DMS114 treated with DMSO at 0.1 percent for 48 hours (cell line): Measurements from ENCODE around the gene TRPC1.
A peak's percentile ranks its signal among the peaks of the same experiment; 100 is the strongest.
"Not testable (repeated sequence)": the region's sequence is repeated elsewhere in the genome, so short reads cannot be mapped to it uniquely, and the experiment has no call there.

ENCODE experiments used
- DNase-seq: peaks from one replicate; lab custom pipeline; 2025; ENCODE audit not compliant: unreplicated experiment; lab: John Stamatoyannopoulos, UW

Gene TRPC1

DNA sequence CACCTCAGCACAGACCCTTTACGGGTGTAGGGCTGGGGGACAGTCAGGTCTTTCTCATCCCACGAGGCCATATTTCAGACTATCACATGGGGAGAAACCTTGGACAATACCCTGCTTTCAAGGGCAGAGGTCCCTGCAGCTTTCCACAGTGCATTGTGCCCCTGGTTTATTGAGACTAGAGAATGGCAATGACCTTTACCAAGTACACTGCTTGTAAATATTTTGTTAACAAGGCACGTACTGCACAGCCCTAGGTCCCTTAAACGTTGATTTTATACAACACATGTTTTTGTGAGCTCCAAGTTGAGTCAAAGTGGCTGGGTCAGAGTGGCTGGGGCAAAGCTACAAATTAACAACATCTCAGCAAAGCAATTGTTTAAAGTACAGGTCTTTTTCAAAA is 28.8 kb downstream of the TRPC1 start:
- not testable (repeated sequence) for DNase-seq

DNA sequence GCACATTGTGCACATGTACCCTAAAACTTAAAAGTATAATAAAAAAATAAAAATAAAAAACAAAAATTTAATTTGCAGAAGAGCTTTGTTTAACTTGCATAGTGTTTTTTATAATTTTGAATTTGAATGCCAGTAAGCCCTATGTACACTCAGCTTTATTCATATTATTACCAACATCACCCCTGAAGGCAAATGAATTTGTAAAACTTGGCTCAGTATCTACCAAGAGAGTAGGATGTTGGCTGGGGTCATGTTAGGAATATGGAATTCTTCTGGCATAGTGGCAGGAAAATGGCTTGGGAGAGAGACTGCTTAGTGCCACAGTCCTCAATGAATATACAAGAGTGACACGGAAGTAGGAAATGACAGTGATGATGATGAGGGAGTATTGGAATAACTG is 30.7 kb downstream of the TRPC1 start:
- DNase-seq = no peak

GRCh38 chr3:142768338-142768737 is 44.5 kb downstream of the TRPC1 start:
- no peak for DNase-seq

GRCh38 chr3:142777927-142778326 is 54.1 kb downstream of the TRPC1 start:
- no peak for DNase-seq

DNA sequence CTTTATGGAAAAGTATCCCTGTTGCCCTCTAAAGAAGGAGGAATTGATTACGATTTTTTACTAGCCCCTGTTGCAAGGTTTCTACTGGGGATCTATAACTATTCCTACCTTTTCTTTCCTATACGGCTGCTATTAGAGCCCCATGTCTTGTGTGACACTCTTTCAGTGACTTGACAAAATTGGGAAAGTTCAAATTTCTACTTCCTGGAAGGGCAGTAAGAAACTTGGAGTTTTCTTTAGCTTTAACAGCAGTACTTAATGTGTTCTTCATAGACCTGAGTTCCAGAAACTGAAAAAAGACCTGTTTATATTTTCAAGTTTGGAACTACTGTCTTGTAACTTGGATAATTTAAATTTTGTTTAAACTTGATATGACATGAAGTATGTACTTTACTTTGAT is 54.7 kb downstream of the TRPC1 start:
- no peak for DNase-seq

GRCh38 chr3:142779591-142779990 is 55.8 kb downstream of the TRPC1 start:
- DNase-seq = no peak

- no peak for DNase-seq
Measured at GRCh38 chr3:142782616-142783015, 58.8 kb downstream of the TRPC1 start.

DNA sequence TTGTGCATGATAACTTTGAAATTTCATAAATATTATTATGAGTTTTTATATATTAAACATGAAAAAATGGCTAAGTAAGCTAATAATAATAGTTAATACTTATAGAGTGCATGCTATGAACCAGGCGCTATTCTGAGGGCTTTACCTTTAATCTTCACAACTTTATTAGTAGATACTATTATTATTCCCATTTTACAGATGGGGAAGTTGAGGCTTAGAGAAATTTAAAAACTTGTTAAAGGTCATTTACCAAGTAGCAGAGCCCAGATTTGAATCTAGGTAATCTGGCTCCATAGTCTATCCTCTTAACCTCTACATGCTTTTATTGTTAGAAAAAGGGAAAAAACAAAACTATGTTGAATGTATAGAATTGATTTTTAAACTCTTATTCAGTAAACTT is 60.4 kb downstream of the TRPC1 start:
- DNase-seq = no peak

- no peak for DNase-seq
Measured at GRCh38 chr3:142785996-142786395, 62.2 kb downstream of the TRPC1 start.

GRCh38 chr3:142787719-142788118 is 63.9 kb downstream of the TRPC1 start:
- no peak for DNase-seq

GRCh38 chr3:142794508-142794907 is 70.7 kb downstream of the TRPC1 start:
- DNase-seq = no peak

GRCh38 chr3:142795332-142795731 is 71.5 kb downstream of the TRPC1 start:
- DNase-seq = no peak

DNA sequence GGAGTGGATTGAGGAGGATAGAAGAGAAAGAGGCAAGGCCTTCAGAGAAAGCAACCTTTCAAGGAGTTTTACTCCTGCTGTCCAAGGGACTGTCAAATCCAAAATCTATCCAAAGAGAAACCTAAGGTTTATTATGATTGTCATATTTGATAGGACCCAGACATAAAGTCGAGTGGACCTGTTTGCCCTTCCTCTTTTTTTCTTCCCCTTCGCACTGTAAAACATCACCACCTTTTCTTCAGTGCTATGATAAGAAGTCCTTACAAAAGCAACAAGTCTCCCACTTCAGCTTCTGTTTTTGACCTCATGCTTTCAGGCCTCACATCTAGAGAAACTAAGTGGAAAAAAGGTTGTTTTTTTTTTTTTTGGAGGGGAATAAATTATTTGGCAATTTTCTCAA is 73.0 kb downstream of the TRPC1 start:
- DNase-seq = no peak

- no peak for DNase-seq
Measured at GRCh38 chr3:142801746-142802145, 77.9 kb downstream of the TRPC1 start.

DNA sequence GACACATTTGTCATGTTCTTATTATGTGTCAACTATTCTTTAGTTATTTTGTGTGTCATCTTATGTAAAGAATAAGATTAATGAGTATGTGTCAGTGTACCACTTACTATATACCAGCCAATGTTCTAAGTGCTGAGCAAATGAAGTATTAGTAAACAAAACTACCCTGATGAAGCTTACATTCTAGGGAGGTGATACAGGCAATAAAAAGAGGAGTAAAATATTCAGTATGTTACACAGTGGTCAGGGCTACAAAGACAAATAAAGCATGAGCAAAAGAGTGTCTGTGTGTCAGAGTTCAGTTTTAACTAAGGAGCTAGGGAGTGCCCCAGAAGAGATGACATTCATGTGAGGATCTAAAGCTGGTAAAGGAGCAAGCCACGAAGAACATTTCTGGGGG is 79.1 kb downstream of the TRPC1 start:
- no peak for DNase-seq

GRCh38 chr3:142808103-142808917 is 84.5 kb downstream of the TRPC1 start:
- DNase-seq = no peak

DNA sequence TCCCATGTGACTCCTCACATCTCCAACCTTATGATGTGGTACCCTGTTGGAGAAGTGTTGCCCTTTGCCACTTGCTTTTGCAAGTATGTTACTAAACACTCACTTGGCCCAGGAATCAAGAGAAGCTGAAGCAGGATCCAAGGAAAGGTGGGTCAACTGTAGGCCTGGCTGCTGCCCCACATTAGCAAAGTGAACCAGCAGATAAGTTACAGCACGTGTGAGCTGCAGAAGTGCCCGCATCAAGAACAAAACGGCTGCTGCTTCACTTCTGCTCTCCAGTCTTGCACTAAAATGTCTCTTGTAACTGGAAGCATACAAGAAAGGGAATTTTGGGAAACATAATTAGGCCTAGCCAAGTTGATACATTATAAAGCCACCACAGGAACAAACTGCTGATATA is 85.4 kb downstream of the TRPC1 start:
- DNase-seq = no peak

- no peak for DNase-seq
Measured at GRCh38 chr3:142815803-142816202, 92.0 kb downstream of the TRPC1 start.

DNA sequence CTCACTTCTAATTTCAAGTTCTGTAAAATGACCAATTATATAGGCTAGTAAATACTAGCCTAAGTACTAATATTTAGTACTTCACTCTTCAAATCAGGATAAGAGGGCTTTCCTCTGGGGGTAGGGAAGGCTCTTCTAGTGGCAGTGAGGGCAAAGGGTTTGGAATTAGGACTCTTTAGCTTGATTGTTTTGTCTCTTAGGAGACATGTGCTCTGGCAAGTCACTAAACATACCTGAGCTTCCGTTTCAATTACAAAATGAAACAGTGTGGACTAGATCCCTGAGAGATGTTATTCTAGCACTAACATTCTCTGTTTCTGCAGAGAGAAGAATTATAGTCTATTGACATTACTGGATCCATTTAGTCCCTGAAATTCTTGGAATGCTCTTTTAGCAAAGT is 93.5 kb downstream of the TRPC1 start:
- no peak for DNase-seq

DNA sequence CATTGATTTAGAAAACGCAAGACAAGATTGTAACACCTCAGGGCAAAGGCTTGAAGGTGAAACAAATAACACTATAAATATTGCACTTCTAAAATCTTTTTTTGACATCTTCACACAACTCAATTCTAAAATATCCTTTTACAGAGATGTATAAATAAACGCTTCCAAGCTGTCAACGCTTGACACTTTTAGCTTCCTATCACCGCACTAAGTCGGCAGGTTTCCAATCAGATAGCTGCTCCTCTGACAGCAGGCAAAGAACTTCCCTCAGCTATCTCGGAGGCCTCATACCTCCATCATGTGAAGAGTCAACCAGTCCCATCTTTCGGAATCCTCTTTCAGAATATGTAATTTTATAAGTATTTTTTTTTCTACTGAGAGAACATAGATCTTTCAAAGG is 94.1 kb downstream of the TRPC1 start:
- no peak for DNase-seq

- DNase-seq = no peak
Measured at GRCh38 chr3:142818651-142819050, 94.8 kb downstream of the TRPC1 start.

DNA sequence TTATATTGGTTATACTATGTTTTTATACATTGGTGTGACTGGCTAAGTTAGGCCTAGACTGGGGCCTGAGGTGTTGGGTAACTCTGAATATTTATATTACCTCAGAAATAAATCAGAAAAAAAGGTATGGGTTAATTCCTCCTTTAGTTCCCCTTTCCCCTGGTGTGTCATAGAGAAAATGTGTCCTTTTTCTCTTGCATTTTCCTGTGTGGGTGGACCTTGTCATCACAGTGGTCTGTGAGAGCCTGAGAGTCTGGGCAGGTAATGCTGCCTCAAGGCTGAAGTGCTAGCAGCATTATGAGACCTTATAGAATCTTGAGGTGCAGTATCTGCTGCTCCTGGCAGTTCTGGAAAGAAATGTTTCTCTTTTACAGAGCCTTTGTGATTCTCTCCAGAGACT is 95.3 kb downstream of the TRPC1 start:
- DNase-seq = no peak

- peak; percentile 48 for DNase-seq
Measured at GRCh38 chr3:142828703-142829305, 105.0 kb downstream of the TRPC1 start.
